PFSK-1 (cell line): ENCODE data around the gene ARSG.

ENCODE experiments used
- FOXP2 ChIP-seq: optimal IDR thresholded peaks from 2 replicates; pipeline ENCODE3; 2011; ENCODE audit warnings: borderline replicate concordance, control low read depth, inconsistent platforms; ENCODE audit not compliant: insufficient read depth; ENCODE audit errors: extremely low read length, extremely low read depth
- POLR2AphosphoS5 ChIP-seq: IDR thresholded peaks from 2 replicates; pipeline ENCODE4 v1.6.1; 2012; ENCODE audit warnings: low read depth, mild to moderate bottlenecking, control low read depth, low read length, moderate library complexity
- REST ChIP-seq, 2 experiments: IDR thresholded peaks; 2 replicates each; pipeline versions ENCODE4 v1.6.1 to v1.8.0; 2011 to 2012; ENCODE audit warnings: low read depth in 2 of 2, low read length in 2 of 2, control low read depth in 1 of 2, inconsistent platforms in 1 of 2, mild to moderate bottlenecking in 1 of 2, moderate library complexity in 1 of 2; ENCODE audit not compliant: insufficient read depth in 1 of 2
- SIN3A ChIP-seq: IDR thresholded peaks from 2 replicates; pipeline ENCODE4 v1.6.1; 2012; ENCODE audit warnings: mild to moderate bottlenecking, low read length, moderate library complexity, borderline replicate concordance; ENCODE audit not compliant: insufficient read depth
- TAF1 ChIP-seq: IDR thresholded peaks from 2 replicates; pipeline ENCODE4 v1.6.1; 2012; ENCODE audit warnings: low read length, control low read depth, borderline replicate concordance; ENCODE audit not compliant: insufficient read depth

GRCh38 chr17:68433911-68434508 is 142.7 kb downstream of the ARSG start:
- TF ChIP-seq SIN3A (no peak), POLR2AphosphoS5 (no peak), REST (IDR thresholded peaks at IDR 0.05; ENCODE audit: insufficient read depth in 1 of 2, low read depth in 2 of 2, low read length in 2 of 2) (no peak), TAF1 (no peak), FOXP2 (no peak)
